ENCODE data around the gene BATF.

DNA sequence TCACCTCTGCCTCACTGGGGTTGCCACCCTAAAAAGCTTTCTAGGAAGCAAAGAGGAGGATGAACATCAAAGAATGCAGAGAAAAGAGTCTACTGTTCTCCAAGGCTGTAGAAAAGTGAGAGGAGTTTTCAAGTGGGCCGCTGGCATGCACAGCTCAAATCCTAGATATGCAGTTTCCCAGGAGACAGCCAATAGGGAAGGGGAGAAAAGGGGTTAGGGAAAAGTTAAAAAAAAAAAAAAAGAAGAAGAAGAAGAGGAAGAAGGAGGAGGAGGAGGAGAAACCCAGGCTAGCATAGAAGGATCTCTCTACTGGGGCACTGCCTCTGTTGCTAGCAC, 682 bp downstream of the BATF start:
- TF ChIP-seq CTCF (IDR thresholded peaks at IDR 0.05), result no peak
- no peak for TF ChIP-seq POLR2A (IDR thresholded peaks at IDR 0.05)
